ENCODE measurements around the gene CATSPER1.

Gene CATSPER1

DNA sequence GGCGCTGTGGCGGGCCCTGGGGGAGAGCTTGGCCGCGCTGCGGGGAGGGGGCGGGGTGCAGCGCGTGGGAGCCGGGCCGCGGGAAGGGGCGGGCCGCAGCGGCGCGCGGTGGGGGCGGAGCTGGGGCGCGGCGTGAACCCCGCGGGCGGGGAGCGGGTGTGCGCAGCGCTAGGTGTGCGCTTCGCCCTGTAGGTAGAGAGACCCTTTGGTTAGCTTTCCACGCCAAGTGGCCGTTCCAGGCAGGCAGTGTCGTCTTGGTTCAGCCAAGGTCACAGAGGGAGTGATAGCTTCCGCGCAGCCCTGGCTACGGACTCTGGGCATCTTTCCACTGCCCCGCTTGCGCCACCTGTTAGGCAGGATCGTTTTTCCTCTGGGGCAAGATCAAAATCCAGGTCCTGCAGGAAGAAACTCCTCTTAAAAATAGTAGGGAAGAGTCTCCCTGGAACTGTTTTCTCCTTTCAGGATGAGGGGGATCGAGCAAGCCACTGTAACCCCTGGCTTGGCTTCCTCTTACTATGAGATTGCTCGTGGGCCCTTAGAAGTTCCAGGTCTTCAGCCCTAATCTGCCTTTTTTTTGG, 23.5 kb downstream of the CATSPER1 start:
- peak; percentile 21 for DNase-seq (ENCODE audit: low read depth)

DNA sequence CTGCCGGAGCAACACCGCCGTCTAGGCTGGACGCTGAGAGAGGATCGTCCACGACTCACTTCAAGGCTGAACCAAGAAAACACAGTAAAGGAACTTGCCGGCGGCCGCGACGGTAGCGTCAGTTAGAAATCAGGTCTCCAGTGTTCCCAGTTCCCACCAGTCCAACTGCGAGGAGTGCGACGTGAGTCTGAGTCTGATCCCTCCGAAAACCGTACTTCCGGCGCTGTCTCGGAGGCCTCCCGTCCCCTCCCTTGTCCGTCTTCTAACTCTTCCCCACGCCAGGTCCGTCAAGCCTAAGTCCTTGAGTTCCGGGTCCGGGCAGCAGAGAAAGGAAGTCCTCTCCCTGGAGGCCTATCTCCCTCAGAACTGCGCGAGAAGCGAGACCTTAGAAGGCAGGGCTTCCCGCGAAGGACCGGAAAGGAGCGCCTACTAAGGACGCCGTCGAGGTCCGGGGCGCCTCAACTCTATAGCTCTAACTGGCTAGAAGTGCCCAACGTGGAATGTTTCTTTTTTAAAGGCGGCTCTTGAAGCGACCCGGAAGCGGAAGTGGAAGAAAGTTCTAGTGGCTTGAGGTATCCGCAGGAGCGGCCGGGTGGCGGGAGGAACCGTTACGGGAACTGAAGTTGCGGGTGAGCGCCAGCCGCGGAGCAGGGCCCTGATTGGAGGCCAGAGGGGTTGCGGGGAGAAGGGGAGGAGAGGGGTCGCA, 24.2 kb downstream of the CATSPER1 start, which contains the start of the genes BANF1 and EIF1AD:
Gene BANF1, plus strand, starts transcription at position 562 of the 706 bp plus-strand sequence. CDS start 748 bp downstream, outside the sequence.
Gene EIF1AD, minus strand, starts transcription at position 216 of the 706 bp plus-strand sequence. CDS start 1,768 bp downstream, outside the sequence.
- DNase-seq (ENCODE audit: low read depth) = peak; percentile 97

DNA sequence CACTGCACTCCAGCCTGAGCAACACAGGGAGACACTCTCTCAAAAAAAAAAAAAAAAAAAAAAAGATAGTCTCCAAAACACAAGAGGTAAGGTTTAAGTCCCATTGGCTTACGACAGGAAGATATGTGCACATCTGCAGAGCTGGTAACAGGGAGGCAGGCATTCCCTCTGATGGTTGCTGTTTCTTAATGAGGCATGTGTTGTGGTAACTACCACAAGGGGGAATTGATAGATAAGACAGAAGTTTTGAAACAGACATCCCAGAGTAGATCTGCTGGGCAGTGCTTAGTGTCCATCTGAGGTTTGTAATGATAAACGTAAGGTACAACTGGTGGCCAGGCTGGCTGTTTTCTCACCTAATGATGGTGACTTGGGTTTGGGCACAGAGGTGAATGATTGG, 29.0 kb downstream of the CATSPER1 start:
- DNase-seq (ENCODE audit: low read depth) = no peak

DNA sequence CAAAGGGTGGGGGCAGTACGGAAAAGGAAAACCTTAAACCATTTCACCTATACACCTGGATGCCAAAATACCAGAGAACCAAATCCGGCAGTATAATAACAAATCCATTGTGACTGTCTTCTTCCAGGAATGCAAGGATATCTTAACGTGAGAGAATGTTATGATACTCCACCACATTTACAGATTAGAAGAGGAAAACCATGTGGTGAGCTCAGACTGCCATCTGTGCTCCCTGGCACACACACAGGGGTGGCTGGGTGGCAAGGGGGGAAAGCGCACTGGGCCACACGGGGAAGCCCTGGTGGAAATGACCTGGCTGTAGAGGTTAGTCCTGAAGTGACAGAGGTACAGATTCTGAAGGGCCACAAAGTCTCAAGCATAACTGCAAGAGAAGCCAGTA, 34.2 kb downstream of the CATSPER1 start:
- DNase-seq (ENCODE audit: low read depth) = no peak

DNA sequence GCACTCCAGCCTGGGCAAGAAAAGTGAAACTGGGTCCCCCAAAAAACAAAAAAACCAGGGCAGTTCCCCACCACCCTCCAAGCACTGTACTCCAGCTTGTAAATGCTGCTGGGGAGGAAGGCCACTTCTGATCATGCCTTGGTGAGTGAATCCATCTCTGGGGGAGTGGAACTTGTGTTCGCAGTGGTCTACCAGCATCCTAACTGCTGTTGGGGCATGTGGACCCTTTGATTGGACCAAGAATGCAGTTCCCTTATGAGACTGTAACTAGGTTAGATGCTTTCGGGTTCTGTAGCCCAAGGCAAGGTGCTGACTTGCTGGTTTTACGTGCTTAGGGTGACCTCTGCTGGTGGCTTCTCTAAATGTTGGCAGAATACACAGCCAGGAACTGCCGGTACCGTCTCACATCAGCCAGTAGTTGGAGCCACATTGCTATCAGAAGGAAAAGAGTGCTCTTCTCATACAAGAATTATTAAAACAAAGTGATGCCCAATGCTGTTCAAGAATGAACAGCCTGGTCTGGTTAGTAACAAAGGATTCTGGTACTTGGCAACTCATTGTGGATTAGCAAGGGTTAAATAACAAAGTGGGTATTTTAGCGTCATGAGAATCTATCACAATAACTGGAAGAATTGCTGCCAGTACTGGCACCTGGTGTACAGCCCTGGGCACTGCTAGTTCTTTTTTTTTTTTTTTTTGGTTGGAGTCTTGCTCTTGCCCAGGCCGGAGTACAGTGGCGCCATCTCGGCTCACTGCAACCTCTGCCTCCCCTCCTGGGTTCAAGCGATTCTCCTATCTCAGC, 37.3 kb downstream of the CATSPER1 start:
- peak; percentile 91 for DNase-seq (ENCODE audit: low read depth)

DNA sequence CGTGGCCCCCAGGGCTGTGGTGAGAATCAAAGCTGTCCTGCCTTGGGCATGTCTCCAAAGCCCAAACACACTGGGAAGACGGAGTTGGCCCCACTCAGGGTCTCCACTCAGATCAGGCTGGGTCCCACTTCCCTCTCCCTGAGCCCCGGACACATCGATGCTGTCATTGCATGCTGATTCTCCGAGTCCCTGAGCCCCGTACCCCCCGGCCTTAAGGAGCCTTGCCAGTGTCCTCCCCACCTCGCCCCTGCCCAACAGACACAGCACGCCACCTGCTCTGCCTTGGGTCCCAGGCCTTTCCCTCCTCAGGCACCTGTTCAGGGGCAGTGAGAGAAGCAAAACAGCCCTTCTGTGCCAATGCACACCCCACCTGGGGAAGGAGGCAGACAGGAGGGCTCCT, 38.9 kb downstream of the CATSPER1 start:
- no peak for DNase-seq (ENCODE audit: low read depth)

DNA sequence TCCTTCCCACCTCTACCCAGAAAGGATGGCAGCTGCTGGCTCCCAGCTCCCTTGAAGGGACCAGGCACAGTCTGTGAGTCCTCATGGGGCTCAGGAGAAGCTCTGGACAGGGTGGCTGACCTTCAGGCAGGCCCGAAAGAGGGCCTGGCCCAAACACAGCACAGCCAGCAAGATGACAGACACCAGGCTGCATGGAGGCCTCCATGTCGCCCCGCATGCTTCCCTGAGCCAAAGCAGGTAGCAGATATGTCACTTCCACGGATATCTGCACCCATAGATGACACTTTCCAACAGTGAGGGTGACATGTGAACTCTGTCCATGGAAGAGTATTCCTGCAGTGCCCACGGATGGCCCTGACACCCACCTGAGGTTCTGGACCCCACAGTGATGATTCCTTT, 42.7 kb downstream of the CATSPER1 start:
- DNase-seq (ENCODE audit: low read depth) = no peak

DNA sequence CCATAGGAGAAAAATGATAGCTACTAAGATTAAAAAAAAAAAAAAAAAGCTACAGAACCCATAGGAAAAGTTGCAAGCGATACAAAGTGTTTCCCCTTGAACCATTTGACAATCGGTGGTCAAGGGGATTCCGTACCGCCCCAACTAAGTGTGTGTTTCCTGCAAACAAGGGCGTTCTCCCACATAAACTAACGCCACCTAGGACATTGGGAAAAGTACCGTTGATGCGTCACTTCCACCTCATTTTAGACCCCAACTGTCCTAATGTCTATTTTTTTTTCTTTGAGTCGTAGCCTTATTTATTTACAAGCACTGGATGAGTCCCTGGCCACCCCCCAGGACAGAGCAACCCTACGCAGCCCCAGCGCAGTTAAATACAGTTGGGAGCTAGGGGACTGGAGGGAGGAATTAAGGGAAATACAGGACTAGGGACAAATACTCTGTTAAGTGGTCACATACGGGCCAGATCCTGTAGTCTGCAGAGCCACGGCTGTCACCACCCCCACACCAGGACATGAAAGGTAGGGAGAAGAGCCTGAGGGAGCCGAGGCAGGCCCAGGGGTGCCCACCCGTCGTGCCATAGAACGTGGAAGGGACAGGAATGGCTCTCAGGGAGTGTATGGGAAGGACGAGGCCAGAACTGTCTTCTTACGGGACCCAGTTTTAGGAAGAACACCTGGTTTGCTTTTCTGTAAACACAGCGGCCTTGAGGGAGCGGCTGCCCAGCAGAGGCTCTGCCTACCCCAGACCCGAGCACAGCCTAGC, 43.3 kb downstream of the CATSPER1 start:
- DNase-seq (ENCODE audit: low read depth) = no peak

DNA sequence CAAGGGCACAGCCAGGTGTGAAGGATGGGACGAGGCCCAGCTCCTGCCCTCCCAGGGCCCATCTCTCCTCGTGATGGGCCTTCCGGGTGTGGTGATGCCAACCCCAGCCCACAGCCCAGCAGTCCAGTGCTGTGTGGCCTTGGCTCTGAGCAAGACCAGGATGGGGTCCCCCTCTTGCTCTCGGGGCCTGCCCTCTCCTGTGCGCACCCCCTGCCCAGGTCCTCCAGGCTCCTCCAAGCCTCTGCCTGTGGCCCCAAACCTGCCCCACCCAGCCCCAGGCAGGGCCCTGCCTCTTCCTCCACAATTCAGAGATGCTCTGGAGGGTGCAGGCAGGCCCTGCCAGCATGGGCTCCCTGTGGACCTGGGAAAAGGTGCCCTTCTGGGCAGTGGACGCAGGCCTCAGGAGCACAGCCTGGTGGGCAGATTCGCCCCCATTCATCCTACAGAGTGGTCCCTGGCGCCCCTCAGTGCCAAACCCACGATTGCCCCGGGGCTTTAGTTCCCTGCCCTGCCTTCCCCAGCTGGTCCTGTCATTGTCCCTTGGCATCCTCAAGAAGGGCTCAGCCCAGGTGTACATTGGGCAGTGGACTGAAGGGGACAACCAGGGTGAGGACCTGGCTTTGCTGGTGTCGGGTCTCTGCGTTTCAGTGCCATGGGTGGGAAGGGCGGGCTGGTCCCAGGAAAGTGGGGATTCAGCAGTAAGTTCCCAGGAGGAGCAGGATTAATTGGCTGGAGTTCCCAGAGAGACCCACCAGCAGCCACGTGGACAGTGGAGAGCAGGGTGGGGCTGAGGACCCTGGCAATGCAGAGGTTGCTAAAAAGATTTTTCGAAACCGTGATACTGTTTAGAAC, 44.1 kb downstream of the CATSPER1 start:
- DNase-seq (ENCODE audit: low read depth) = no peak

DNA sequence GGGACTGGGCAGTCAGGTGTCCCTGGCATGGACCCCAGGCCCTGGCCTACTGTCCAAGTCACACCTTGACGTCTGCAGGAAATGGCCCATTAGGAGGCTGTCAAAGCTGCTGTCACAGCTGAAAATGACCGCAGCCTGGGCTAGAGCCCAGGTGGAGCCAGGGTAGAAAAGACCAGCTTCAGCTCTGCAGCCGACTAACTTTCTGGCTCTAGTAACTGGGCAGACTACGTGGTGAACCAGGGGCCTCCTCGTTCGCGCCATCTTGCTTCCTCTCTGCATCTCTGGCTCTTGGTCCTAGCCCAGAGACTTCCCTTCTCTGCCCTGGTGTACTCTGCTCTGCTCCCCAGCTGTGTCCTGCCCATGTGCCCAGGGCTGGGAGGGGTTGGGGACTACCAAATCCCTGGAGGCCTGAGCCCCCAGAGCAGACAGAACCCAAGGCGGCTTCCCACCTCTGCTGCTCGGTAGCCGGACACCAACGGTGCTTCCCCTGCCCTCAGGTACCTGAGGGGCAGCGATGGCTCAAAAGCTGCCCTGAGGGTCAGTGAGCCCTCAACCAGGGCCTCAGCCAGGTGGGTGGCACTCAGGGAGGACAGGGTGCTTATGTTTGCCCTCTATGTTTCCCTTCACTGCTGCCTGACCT, 45.1 kb downstream of the CATSPER1 start:
- DNase-seq (ENCODE audit: low read depth) = no peak

DNA sequence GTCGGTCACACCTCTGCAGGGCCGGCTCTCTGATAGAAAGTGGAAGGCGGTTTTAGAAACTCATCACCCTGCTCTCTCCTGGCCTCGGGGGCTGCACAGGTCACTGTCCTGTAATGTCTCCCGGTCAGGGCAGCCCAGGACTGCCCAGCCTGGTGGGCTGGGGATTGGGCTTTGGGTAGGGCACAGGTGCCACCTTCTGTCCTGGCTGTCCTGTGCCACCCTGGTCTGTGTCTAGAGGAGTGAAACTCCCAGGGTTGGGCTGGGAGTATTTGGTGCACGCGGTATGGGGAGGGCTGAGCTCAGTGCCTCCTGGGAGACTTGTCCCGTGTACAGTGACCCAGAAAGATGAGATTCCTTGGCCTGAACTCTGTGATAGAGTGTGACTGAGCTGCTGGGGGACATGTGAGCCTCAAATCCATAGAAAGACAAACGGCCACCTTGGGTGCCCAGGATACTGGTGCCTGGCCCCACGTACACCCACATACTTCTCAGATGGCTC, 47.0 kb downstream of the CATSPER1 start:
- DNase-seq (ENCODE audit: low read depth) = no peak

DNA sequence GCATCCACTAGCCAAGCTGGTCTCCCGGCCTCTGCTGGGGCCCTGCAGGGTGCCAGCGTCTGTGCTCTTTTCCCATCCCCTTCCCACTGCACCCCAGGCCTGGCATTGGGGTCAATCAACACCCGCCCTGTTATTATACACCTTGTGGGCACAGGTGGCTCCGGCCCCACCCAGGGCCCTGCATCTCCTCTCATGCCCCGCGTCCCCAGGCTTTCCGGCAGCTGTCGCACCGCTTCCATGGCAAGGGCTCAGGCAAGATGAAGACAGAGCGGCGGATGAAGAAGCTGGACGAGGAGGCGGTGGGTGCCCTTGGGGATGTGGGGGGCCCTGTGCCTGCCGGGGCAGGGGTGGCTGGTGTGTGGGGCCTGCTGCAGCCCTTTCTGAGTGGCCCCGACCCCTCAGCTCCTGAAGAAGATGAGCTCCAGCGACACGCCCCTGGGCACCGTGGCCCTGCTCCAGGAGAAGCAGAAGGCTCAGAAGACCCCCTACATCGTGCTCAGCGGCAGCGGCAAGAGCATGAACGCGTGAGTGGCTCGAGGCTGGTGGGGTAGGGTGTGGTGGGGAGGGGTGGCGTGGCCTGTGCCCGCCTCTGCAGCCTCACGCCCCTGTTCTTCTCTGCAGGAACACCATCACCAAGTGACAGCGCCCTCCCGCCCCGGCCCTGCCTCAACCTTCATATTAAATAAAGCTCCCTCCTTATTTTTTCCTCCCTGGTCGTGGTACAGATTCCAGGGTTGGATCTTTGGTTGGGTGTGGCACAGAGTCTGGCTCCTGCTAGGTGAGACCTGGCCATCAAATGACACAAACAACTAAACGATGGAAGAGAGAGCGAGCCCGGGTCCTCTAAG, 47.7 kb downstream of the CATSPER1 start:
- no peak for DNase-seq (ENCODE audit: low read depth)

DNA sequence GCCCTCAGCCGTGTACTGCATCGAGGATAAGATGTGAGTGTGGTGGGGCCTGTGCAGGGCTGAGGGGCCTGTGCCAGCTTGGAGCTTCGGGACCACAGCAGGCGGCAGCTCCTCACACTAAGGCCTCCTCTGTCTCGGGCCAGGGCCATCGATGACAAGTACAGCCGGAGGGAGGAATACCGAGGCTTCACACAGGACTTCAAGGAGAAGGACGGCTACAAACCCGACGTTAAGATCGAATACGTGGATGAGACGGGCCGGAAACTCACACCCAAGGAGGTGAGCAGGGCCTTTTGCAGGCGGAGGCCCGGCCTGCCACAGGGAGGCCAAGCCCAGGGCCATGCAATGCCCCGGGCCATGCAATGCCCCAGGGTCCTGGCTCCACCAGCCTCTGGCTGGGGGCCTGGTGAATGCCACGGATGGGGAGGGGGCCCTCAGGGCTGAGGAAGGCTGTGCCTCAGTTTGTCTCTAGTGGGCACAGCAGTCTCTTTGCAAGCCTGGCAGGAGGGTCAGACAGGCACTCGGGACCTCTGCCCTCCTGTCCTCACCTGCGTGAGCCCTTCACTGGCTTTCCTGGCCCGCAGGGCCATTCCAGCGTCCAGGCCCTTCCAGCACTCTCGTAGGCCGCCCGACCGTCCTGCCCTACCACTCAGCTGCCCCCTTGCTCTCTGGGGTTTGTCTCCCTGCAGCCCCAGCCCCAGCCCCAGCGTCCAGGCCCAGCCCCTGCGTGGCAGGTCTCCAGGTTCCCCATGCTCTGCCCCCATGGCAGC, 48.5 kb downstream of the CATSPER1 start:
- DNase-seq (ENCODE audit: low read depth) = no peak

DNA sequence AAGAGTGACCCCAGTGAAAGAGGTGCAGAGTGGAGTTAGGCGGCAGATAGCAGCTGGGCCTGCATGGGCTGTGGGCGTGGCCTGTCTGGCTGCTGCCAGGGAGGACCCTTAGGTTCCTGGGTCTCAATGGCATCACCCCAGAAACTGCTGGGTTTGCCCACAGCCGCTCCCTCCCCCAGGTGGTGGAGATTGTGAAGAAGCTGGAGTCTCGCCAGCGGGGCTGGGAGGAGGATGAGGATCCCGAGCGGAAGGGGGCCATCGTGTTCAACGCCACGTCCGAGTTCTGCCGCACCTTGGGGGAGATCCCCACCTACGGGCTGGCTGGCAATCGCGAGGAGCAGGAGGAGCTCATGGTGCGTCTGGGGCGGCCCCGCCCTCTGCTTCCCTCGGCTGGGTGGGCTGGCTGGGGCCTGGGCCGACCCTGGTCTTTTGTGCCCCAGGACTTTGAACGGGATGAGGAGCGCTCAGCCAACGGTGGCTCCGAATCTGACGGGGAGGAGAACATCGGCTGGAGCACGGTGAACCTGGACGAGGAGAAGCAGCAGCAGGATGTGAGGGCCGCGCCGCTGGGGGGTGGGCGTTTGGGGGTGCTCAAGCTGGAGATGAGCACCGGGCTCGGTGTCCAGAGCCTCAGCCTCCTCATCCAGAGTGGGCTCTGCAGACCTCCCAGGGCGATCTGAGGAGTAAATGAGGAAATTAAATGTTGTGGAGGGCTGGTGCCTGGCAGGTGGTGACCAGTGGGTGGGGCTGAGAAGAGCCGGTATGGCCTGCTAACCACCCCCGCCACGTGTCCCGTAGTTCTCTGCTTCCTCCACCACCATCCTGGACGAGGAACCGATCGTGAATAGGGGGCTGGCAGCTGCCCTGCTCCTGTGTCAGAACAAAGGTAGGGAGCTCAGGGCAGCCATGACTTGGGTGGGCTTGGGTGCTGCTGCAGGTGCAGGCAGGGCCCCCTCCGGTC, 49.8 kb downstream of the CATSPER1 start:
- DNase-seq (ENCODE audit: low read depth) = no peak

DNA sequence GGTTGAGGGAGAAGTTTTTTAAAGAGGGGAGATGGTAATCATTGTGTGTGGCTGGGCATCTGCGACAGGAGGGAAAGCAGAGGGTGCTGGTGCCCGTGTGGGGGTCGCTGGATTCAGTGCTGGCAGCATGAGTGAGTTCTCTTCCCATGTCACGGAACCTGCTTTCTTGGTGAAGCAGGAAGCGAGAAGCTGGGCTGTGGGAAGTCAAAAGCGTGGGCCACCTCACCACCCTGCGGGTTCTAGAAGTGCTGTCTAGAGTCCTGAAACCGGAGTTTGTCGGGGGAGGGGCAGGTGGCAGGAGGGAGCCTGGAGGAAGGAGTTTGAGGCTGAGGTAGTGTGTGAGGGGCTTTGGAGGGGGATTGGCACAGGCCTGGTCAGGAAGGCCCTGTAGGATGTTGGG, 50.5 kb downstream of the CATSPER1 start:
- DNase-seq (ENCODE audit: low read depth) = no peak

DNA sequence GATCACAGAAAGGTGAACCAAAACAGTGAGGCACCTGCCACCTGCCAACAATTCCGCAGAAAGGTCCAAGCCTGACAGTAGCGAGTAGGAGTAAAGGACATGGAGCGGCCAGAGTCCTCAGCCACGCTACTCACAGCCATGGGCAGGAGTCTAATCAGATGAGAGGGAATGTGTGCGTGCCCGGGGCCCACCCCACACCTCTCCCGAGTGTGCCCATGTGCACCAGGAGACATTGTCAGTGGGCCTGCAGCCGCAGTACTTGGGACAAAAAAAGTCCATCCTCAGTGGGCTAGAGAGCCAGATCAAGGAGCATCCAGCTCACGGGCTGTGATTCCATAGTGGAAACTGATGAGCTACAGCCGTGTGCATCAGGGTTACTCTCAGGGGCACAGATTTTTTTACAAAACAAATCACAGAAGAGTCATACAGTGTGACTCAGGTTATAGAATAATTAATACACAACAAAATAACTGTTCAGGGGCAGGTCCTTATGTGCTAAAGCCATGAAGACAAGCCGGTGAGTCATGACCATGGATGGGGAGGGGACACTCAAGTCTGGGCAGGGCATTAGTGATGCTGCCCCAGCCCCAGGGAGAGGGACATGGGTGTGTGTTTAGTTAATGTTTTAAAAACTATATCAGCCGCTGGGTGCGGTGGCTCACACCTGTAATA, 52.7 kb downstream of the CATSPER1 start:
- no peak for DNase-seq (ENCODE audit: low read depth)

DNA sequence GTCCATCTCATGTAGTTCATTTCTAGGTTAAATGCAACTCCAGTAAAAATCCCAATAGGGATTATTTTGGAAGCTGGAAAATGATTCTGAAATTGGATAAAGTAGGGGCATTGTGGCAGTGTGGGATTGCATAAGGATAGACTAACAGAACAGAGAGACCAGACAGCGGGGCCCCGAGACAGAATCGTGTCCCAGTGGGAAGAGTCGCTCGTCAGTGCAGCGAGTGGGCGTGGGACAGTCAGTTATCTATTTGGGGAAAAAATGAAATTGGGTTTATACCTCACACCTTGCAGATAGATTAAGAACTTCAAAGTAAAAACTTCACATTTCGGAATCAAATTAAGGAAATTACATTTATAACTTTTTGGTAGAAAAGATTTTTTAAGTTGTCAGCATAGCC, 54.2 kb downstream of the CATSPER1 start:
- no peak for DNase-seq (ENCODE audit: low read depth)

All from GM04504 (cell line).